Measurements from ENCODE around the gene MGRN1. TPM values are rescaled to one million over a fixed set of nuclear protein-coding genes. Genes with fewer than 3 reads are reported as not detected.

MGRN1 gene
- total RNA-seq, 1 donor from 2014 or later, result 16.2 TPM

DNA sequence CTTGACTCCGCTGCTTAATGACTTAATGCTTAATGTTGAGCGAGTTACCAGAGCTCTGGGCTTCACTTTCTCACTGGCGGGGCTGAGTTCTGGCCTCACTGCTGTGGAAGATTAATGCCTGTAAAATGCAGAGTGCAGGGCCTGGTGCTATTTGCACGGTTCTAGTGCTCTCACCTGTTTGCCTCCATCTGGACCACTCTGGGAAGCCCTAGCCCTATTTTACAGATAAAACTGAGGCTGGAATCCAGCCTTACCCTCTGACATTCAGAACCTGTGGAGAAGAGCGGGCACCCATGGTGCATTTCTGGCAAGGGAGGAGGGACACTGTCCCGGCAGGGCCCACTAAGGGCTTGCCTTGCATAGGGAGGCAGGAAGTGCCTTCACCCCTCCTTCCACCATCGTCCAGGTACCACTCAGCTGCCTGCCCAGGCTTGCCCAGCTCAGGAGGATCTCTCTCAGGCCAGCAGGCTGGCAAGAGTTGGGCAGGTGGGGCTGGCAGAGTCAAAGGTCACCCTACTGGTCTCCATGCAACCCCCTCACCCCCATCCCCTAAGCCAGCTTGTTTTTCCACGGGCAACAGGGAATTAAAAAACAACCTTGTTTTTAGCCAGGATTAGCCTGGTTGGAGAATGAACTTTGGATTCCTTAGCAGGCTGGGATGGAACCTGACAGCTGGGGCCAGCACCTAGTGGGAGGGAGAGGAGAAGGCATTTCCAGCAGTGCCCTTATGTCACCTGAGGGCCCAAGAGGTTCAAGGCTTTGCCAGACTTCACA is 5.8 kb upstream of the MGRN1 start:
- peak overlapping the region; percentile 23 to 99 (median 43) for H3K9ac ChIP-seq (ENCODE audit: low read depth in 1 of 3, low read length in 3 of 3)
- no peaks in the 10 kb centered on the region for H3K27me3 ChIP-seq (ENCODE audit: control insufficient read depth in 3 of 3, insufficient read depth in 3 of 3, low read length in 3 of 3)
- peaks cover 30 to 48% (median 36%) of the 10 kb centered on the region in 3 donors for H3K4me1 ChIP-seq (ENCODE audit: control insufficient read depth in 3 of 3, insufficient read depth in 3 of 3, low read length in 3 of 3)
- peak overlapping the region in 1 of 3 donors; percentile 6 for H3K4me3 ChIP-seq (ENCODE audit: low read length in 3 of 3)
- no peaks in the 10 kb centered on the region for H3K9me3 ChIP-seq (ENCODE audit: control insufficient read depth in 3 of 3, low read length in 3 of 3)
- peak overlapping the region; percentile 13 for H3K27ac ChIP-seq (ENCODE audit: low read depth, low read length)
- no peaks in the 10 kb centered on the region for H3K36me3 ChIP-seq (ENCODE audit: control insufficient read depth in 3 of 3, insufficient read depth in 3 of 3, low read length in 3 of 3)

DNA sequence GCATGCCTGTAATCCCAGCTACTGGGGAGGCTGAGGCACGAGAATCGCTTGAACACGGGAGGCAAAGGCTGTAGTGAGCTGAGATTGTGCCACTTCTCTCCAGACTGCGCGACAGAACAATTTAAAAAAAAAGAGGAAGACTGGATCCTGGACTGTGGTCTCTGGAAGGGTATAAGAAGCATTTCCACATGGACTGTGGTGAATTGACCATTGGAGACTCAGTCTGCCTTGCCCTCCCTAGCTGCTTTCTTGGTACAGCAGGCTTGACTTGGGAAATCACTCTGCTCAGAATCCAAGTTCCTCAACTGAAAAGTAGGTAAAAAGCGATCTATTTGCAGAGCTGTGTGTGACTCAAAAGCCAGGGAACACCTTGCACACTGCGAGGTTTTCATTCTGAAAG is 1.0 kb upstream of the MGRN1 start:
- Histone ChIP-seq H3K9ac (ENCODE audit: low read depth in 1 of 3, low read length in 3 of 3) (peak overlapping the region in 2 of 3 donors; percentile 96 to 98), H3K4me1 (ENCODE audit: control insufficient read depth in 3 of 3, insufficient read depth in 3 of 3, low read length in 3 of 3) (peaks cover 24 to 37% (median 27%) of the 10 kb centered on the region in 3 donors), H3K4me3 (ENCODE audit: low read length in 3 of 3) (peak overlapping the region in 2 of 3 donors; percentile 64 to 92), H3K36me3 (ENCODE audit: control insufficient read depth in 3 of 3, insufficient read depth in 3 of 3, low read length in 3 of 3) (peaks cover 0 to 3% (median 0%) of the 10 kb centered on the region in 3 donors), H3K27me3 (ENCODE audit: control insufficient read depth in 3 of 3, insufficient read depth in 3 of 3, low read length in 3 of 3) (no peaks in the 10 kb centered on the region), H3K9me3 (ENCODE audit: control insufficient read depth in 3 of 3, low read length in 3 of 3) (no peaks in the 10 kb centered on the region), H3K27ac (ENCODE audit: low read depth, low read length) (peak overlapping the region; percentile 97)

DNA sequence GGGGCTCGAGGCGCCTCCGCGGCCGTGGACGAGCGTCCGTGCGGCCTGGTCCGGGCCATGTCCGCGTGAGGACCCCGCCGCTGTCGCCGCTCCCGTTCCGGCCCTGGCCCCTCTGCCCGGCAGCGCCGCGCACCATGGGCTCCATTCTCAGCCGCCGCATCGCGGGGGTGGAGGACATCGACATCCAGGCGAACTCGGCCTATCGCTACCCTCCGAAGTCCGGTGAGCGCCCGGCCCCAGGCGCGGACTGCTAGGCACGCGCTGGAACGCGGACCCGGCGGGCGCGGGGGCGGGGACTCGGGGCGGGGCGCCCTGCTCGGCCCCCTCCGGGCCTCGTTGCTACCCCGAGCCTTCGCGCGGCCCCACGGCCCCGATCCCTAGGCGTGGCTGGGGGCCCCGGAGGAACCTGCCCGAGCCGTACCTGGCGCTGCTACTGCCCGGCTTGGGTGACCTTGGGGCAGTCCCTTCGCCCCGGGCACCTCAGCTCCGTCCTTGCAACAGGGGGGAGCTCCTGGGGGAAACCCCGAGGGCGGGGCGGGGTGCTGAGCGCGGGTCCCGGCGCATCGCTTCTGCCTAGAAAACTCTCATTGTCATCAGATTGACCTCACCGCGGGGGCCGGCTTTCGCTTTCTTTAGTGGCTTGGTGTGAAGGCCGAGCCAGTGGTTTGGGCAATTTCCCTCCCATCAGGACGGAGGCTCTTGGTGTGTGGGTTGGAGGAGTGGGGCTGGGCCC is 367 bp downstream of the MGRN1 start:
- H3K9me3 ChIP-seq (ENCODE audit: control insufficient read depth in 3 of 3, low read length in 3 of 3), result no peaks in the 10 kb centered on the region

DNA sequence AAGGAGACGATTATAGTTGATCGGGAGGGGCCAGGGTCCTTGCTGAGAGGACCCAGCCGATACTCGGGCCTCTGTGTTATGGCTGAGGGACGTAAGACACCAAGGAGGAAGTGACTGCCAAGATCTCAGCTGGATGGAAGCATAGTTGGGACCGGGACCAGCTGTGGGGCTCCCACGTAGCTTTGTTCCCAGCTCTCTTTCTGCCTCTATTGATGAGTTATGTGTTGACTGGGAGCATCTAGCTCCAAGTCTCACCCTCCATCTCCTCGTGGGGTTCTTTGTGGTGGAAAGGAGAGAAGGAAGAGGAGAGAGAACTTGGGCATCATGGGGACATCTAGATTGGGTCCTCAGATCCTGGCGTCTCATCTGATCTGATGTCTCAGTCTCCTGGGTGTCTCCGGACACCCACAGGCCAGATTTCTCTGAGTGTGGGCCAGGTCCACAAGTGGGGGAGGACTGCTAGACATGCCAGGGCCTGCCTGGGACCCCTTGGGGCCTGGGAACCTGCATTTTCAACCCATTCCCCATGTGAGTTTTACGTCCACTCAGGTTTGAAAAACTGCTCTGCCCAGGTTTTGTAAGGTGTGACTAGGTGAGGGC is 1.0 kb downstream of the MGRN1 start:
- no peaks in the 10 kb centered on the region for H3K27me3 ChIP-seq (ENCODE audit: control insufficient read depth in 3 of 3, insufficient read depth in 3 of 3, low read length in 3 of 3)
- peaks cover 21 to 30% (median 22%) of the 10 kb centered on the region in 3 donors for H3K4me1 ChIP-seq (ENCODE audit: control insufficient read depth in 3 of 3, insufficient read depth in 3 of 3, low read length in 3 of 3)
- H3K4me3 ChIP-seq (ENCODE audit: low read length in 3 of 3), result peak overlapping the region; percentile 88 to 95 (median 92)
- peaks cover 0 to 3% (median 0%) of the 10 kb centered on the region in 3 donors for H3K36me3 ChIP-seq (ENCODE audit: control insufficient read depth in 3 of 3, insufficient read depth in 3 of 3, low read length in 3 of 3)
- H3K9me3 ChIP-seq (ENCODE audit: control insufficient read depth in 3 of 3, low read length in 3 of 3), result no peaks in the 10 kb centered on the region
- peak overlapping the region; percentile 95 to 98 (median 95) for H3K9ac ChIP-seq (ENCODE audit: low read depth in 1 of 3, low read length in 3 of 3)
- peak overlapping the region; percentile 97 for H3K27ac ChIP-seq (ENCODE audit: low read depth, low read length)

More for the DNA sequence above, 367 bp downstream of the MGRN1 start:
- H3K9ac ChIP-seq (ENCODE audit: low read depth in 1 of 3, low read length in 3 of 3), result peak overlapping the region; percentile 95 to 98 (median 95)
- H3K27me3 ChIP-seq (ENCODE audit: control insufficient read depth in 3 of 3, insufficient read depth in 3 of 3, low read length in 3 of 3), result no peaks in the 10 kb centered on the region
- peaks cover 21 to 30% (median 22%) of the 10 kb centered on the region in 3 donors for H3K4me1 ChIP-seq (ENCODE audit: control insufficient read depth in 3 of 3, insufficient read depth in 3 of 3, low read length in 3 of 3)
- peak overlapping the region; percentile 97 for H3K27ac ChIP-seq (ENCODE audit: low read depth, low read length)
- peaks cover 0 to 3% (median 0%) of the 10 kb centered on the region in 3 donors for H3K36me3 ChIP-seq (ENCODE audit: control insufficient read depth in 3 of 3, insufficient read depth in 3 of 3, low read length in 3 of 3)
- H3K4me3 ChIP-seq (ENCODE audit: low read length in 3 of 3), result peak overlapping the region; percentile 88 to 95 (median 92)

DNA sequence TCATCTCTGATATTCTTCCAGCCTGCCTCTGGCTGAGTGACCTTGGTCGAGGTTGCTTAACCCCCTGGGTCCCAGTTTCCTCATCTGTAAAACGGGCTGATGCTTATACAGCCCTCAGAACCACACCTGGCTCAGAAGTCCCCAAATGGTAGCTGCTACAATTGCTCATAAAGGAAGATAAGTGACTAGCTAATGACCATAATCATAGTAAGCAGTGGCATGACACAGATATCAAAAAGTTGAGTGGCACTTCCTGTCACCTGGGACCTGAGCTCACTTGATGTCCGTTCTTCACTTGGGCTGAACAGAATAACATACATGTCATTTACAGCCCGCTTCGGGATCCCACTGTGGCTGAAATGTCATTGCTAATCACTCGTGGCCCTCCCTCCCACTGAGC is 1.8 kb downstream of the MGRN1 start:
- H3K27ac ChIP-seq (ENCODE audit: low read depth, low read length), result no peak overlapping the region
- H3K27me3 ChIP-seq (ENCODE audit: control insufficient read depth in 3 of 3, insufficient read depth in 3 of 3, low read length in 3 of 3), result no peaks in the 10 kb centered on the region
- H3K36me3 ChIP-seq (ENCODE audit: control insufficient read depth in 3 of 3, insufficient read depth in 3 of 3, low read length in 3 of 3), result peaks cover 0 to 3% (median 0%) of the 10 kb centered on the region in 3 donors
- no peaks in the 10 kb centered on the region for H3K9me3 ChIP-seq (ENCODE audit: control insufficient read depth in 3 of 3, low read length in 3 of 3)
- peaks cover 21 to 30% (median 22%) of the 10 kb centered on the region in 3 donors for H3K4me1 ChIP-seq (ENCODE audit: control insufficient read depth in 3 of 3, insufficient read depth in 3 of 3, low read length in 3 of 3)
- peak overlapping the region; percentile 95 to 98 (median 95) for H3K9ac ChIP-seq (ENCODE audit: low read depth in 1 of 3, low read length in 3 of 3)
- H3K4me3 ChIP-seq (ENCODE audit: low read length in 3 of 3), result peak overlapping the region; percentile 88 to 95 (median 92)

DNA sequence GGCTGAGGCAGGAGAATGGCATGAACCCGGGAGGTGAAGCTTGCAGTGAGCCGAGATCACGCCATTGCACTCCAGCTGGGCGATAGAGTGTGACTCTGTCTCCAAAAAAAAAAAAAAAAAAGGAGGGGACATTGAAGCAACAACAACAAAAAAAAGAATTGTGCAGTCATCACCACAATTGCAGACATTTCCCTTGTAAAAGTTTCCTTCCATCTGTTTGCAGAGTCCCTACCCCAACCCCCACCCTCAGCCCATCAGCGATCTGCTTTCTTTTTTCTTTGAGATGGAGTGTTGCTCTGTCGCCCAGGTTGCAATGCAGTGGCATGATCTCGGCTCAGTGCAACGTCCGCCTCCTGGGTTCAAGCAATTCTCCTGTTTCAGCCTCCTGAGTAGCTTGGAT is 3.7 kb downstream of the MGRN1 start:
- H3K27me3 ChIP-seq (ENCODE audit: control insufficient read depth in 3 of 3, insufficient read depth in 3 of 3, low read length in 3 of 3), result no peaks in the 10 kb centered on the region
- peaks cover 21 to 28% (median 22%) of the 10 kb centered on the region in 3 donors for H3K4me1 ChIP-seq (ENCODE audit: control insufficient read depth in 3 of 3, insufficient read depth in 3 of 3, low read length in 3 of 3)
- no peak overlapping the region for H3K4me3 ChIP-seq (ENCODE audit: low read length in 3 of 3)
- H3K9me3 ChIP-seq (ENCODE audit: control insufficient read depth in 3 of 3, low read length in 3 of 3), result no peaks in the 10 kb centered on the region
- no peak overlapping the region for H3K27ac ChIP-seq (ENCODE audit: low read depth, low read length)
- no peak overlapping the region for H3K9ac ChIP-seq (ENCODE audit: low read depth in 1 of 3, low read length in 3 of 3)
- peaks cover 0 to 3% (median 0%) of the 10 kb centered on the region in 3 donors for H3K36me3 ChIP-seq (ENCODE audit: control insufficient read depth in 3 of 3, insufficient read depth in 3 of 3, low read length in 3 of 3)

DNA sequence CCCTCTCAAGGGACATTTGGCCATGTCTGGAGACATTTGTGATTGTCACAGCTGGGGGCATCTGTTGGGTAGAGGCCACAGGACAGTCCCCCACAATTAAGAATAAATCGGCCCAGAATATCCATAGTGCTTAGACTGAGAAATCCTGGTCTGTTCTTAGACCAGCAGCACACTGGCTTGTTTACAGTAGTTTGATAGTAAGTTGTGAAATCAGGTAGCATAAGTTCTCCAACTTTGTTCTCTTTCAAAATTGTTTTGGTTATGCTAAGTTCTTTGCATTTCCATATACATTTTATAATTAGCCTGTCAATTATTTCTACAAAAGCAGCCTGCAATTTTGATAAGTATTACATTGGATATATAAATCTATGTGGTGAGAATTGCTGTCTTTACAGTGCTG is 6.8 kb downstream of the MGRN1 start:
- Histone ChIP-seq H3K36me3 (ENCODE audit: control insufficient read depth in 3 of 3, insufficient read depth in 3 of 3, low read length in 3 of 3) (peaks cover 4 to 8% (median 5%) of the 10 kb centered on the region in 3 donors), H3K4me1 (ENCODE audit: control insufficient read depth in 3 of 3, insufficient read depth in 3 of 3, low read length in 3 of 3) (peaks cover 4 to 7% (median 5%) of the 10 kb centered on the region in 3 donors), H3K27me3 (ENCODE audit: control insufficient read depth in 3 of 3, insufficient read depth in 3 of 3, low read length in 3 of 3) (no peaks in the 10 kb centered on the region)

DNA sequence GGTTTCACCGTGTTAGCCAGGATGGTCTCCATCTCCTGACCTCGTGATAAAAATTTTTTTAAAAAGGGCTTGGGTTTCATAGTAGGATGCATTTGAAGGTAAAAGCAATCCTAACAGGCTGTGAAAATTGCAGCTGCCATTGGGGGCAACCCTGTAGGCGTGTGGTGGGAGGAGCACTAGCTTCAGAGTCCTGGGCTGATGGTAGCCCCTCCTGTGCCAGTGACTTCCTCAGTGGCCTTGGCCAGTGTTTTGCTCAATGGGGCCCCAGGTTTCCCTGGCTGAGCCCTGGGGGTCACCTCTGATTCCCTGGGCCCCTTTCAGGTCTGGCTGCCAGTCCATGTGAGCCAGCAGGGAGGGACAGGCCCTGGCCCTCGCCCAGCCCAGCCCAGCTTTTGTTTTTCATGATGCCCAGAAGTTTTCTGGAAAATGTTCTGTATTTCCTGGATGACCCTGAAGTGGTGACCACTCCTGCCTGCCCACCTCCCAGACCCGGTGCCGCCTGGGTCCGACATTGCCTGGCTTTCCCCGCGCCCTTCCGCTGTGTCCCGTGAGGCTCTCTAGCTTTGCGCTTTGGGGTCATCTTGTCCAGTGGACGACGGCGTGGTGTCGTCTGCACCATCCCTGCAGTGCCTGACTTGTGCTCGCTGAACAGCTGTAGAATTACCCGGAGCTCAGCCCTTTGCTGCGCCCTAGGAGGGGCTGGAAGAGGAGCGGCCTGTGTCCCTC is 9.4 kb downstream of the MGRN1 start:
- H3K4me3 ChIP-seq (ENCODE audit: low read length in 3 of 3), result no peak overlapping the region
- peaks cover 0 to 8% (median 4%) of the 10 kb centered on the region in 3 donors for H3K4me1 ChIP-seq (ENCODE audit: control insufficient read depth in 3 of 3, insufficient read depth in 3 of 3, low read length in 3 of 3)
- no peak overlapping the region for H3K27ac ChIP-seq (ENCODE audit: low read depth, low read length)
- H3K9me3 ChIP-seq (ENCODE audit: control insufficient read depth in 3 of 3, low read length in 3 of 3), result no peaks in the 10 kb centered on the region
- H3K9ac ChIP-seq (ENCODE audit: low read depth in 1 of 3, low read length in 3 of 3), result no peak overlapping the region
- H3K27me3 ChIP-seq (ENCODE audit: control insufficient read depth in 3 of 3, insufficient read depth in 3 of 3, low read length in 3 of 3), result no peaks in the 10 kb centered on the region
- H3K36me3 ChIP-seq (ENCODE audit: control insufficient read depth in 3 of 3, insufficient read depth in 3 of 3, low read length in 3 of 3), result peaks cover 5 to 8% (median 5%) of the 10 kb centered on the region in 3 donors

More for the DNA sequence above, 6.8 kb downstream of the MGRN1 start:
- no peak overlapping the region for H3K9ac ChIP-seq (ENCODE audit: low read depth in 1 of 3, low read length in 3 of 3)
- no peaks in the 10 kb centered on the region for H3K9me3 ChIP-seq (ENCODE audit: control insufficient read depth in 3 of 3, low read length in 3 of 3)
- H3K27ac ChIP-seq (ENCODE audit: low read depth, low read length), result no peak overlapping the region
- no peak overlapping the region for H3K4me3 ChIP-seq (ENCODE audit: low read length in 3 of 3)

DNA sequence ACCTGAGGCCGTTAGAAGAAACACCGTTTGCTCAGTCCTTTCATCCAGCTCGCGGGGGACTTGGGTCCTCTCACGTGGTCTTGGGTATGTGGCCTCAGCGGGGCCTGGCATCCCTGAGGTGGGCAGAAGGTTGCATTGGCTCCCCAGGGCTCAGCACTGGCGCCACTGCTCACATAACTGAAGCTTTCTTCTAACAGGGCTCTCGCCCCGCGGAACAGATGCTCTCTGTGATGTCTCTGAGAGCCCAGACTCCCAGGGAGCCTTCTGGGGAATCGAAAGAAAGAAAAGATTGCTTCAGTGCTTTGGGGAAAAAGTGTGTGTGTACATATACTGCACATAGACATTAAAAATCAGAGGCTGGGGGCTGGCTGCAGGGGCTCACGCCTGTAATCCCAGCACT is 10.1 kb downstream of the MGRN1 start:
- Histone ChIP-seq H3K9ac (ENCODE audit: low read depth in 1 of 3, low read length in 3 of 3) (no peak overlapping the region), H3K36me3 (ENCODE audit: control insufficient read depth in 3 of 3, insufficient read depth in 3 of 3, low read length in 3 of 3) (peaks cover 5 to 8% (median 5%) of the 10 kb centered on the region in 3 donors), H3K4me1 (ENCODE audit: control insufficient read depth in 3 of 3, insufficient read depth in 3 of 3, low read length in 3 of 3) (peaks cover 1 to 8% (median 4%) of the 10 kb centered on the region in 3 donors), H3K27ac (ENCODE audit: low read depth, low read length) (no peak overlapping the region), H3K27me3 (ENCODE audit: control insufficient read depth in 3 of 3, insufficient read depth in 3 of 3, low read length in 3 of 3) (no peaks in the 10 kb centered on the region), H3K9me3 (ENCODE audit: control insufficient read depth in 3 of 3, low read length in 3 of 3) (no peaks in the 10 kb centered on the region), H3K4me3 (ENCODE audit: low read length in 3 of 3) (no peak overlapping the region)

All from skeletal muscle tissue (tissue), 4 donors.